NCI-H526 treated with DMSO at 0.1 percent for 48 hours (cell line): ENCODE results near the gene PHF1.

Source experiments
- DNase-seq: peaks from one replicate; lab custom pipeline; 2025; lab: John Stamatoyannopoulos, UW

The PHF1 gene

GRCh38 chr6:33417903-33418689 lies 7.3 kb downstream of the PHF1 start, which contains the start of gene CUTA:
TSS of gene CUTA (minus strand) at chr6:33418107. CDS start at chr6:33418000, 107 bp downstream.
- DNase-seq: peak; percentile 98

- no peak for DNase-seq
Observed at GRCh38 chr6:33418690-33419291, 8.0 kb downstream of the PHF1 start.

DNA sequence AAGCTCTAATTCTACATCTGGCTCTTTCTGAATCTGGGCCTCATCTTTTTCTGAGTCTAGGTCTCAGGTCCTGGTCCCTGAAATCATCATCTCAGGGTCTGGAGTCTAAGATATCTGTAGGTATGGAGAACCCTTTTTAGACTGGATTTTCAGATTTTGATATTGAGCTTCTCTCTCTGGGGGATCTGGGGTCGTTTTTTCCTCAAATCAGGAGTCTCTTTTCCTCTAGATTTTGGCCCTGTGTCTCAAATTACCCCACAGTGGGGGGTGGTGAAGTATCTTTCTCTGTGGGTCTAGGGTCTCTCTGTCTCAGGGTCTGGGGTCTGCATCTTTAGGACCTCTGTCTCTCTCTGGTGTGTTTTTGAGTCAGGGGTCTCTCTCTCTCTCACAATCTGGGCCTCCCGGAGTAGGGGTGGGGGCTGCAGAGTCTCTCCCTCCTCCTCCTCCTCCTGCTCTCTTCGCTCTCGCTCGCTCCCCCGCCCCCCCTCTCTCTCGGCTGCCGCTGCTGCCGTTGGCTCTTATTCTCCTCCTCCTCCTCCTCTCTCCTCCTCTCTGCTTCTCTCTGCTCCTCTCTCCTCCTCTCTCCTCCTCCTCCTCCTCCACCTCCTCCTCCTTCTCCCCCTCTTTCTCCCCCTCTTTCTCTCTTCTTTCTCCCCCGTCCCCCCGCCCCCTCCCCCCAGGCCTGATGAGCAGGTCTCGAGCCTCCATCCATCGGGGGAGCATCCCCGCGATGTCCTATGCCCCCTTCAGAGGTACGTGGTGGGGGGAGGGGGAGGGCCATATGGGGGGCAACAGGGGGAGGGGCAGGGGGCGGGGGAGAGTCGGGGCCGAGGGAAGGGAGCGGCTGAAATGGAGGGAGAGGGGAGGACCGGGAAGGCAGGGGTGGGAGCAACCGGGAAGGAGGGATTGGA lies 9.0 kb downstream of the PHF1 start, which contains the start of gene SYNGAP1:
Gene SYNGAP1 (plus strand): TSS at position 486 of the 911 bp plus-strand sequence. CDS start 200 bp downstream, at position 686.
- peak; percentile 19 for DNase-seq

GRCh38 chr6:33420491-33421343 lies 9.9 kb downstream of the PHF1 start:
- DNase-seq: no peak

DNA sequence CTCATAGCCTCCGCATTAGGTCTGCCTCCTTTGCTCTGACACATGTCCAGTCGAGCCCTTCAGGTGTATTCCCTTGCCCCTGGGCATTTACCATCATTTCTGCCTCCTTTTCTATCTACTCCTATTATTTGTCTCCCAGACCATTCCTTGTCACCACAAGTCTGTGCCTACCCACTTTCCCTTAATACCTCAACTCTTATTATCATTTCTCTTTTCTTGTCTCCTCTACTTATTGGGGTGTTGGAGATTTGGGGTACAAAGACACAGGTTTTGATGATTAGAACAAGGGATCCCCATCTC lies 10.5 kb downstream of the PHF1 start:
- DNase-seq: no peak

GRCh38 chr6:33423777-33424176 lies 13.0 kb downstream of the PHF1 start:
- DNase-seq: no peak

DNA sequence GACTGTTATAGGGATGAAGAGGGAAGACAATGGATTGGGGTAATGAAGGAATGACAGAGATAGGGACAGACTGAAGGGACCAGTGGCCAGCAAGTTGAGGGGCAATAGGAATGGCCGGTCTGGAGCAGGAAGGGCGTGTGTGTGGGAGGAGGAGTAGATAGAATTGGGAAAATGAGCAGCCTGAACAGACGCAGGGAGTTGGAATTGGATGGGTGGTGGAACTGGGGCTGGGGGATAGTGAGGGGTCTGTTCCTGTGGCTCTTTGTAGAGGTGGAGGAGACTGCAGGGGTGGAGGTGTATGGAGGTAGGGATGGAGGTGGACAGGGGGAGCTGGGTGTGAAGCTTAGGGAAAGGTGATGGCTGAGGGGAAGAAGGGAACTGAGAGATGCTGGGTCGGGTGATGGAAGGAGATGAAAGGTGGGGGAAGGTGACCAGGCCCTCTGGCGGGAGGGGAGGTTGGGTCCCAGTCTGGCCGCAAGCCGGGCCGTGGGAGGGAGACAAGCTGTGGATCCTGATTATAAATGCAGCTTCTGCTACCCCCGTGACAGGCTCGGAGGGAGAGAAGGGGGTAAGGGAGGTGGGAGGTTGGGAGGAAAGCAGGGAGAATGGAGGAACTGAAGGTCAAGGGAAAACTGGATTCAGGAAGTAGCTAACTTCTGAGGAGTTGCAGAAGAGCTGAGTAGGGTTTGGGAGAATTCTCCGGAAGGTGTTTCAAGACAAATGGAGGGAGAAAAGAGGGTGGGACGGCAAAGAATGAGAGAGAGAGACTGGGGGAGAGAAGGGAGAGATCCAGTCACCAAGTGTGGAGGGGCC lies 14.2 kb downstream of the PHF1 start:
- DNase-seq: no peak

DNA sequence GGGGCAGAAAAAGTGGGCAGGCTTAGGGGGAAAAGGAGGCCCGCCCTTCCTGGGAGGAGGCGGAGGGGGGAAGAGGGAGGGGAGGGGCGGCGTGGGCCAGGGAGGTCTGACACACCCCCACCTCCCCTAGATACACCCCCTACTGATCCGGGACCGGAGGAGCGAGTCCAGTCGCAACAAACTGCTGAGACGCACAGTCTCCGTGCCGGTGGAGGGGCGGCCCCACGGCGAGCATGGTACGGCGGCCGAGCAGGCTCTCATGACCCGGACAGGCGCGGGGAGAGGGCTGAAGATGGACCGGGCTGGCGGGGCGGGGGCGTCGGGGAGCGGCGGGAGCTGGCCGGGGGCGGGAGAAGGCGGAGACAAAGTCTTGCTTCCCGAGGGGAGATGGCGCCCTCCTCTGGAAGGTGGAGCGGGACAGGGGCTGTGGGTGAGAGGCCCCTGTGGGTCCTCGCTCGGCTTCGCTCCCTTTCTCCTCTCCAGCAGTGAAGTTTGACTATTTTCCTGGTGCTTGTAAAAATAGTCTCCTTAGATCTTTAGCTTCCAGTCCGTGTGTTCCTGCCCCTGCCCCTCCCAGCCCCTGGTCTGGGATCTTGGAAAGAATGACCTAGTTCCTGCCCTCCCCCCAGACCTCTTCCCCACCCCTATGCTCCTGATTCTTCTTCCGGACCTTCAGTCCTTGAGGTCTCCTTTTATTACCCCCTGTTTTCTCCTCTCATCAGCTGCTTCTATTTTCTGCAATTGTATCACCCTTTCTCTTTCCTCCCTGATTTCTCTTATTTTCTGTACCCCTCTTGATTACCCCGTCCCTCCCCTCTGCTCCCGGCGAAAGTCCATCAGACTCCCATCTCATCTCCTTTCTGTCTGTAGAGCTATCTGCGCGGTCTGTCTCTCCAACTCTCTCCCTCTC lies 15.1 kb downstream of the PHF1 start:
- DNase-seq: peak; percentile 78

DNA sequence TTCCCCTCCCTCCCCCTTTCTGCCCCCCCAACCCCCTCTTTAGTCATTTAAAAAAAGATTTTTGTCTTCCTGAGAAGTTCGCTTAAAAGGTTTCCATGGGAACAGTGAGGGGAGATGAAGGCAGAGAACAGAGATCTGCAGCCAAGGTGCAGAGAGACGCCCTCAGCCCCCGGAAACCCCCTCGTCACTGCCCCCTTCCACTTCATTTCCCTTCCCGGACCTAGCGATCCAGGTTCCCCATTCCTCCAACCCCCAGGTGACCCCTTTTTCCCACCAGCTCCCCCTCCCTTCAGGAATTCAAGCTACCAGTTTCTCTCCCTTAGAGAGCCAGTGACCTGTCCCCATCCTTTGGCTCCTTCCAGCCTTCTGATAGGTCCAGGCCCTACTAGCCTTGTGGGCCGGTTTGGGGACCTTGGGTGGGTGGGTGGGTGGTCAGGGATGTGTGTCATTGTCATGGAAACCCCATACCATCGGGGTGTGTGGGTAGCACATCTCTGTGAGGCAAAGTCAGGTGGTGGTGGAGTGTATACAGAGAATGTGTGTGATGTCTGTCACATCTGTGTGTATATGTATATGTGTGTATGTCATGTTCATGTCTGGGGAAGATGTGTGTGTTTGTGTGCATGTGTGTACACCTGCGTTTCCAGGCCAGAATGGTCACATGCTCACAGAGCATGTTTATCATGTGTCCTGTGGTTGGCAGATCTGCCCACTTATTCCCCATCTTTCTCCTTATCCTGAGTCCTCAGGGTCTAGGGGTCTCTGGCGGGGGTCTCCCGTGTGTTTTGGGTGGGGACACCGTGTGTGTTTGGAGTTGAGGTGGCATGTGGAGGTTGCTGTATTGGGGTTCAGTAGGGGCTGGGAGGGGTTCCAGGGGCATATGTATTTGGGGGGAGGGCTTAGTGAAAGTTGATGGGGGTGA lies 16.0 kb downstream of the PHF1 start:
- no peak for DNase-seq

DNA sequence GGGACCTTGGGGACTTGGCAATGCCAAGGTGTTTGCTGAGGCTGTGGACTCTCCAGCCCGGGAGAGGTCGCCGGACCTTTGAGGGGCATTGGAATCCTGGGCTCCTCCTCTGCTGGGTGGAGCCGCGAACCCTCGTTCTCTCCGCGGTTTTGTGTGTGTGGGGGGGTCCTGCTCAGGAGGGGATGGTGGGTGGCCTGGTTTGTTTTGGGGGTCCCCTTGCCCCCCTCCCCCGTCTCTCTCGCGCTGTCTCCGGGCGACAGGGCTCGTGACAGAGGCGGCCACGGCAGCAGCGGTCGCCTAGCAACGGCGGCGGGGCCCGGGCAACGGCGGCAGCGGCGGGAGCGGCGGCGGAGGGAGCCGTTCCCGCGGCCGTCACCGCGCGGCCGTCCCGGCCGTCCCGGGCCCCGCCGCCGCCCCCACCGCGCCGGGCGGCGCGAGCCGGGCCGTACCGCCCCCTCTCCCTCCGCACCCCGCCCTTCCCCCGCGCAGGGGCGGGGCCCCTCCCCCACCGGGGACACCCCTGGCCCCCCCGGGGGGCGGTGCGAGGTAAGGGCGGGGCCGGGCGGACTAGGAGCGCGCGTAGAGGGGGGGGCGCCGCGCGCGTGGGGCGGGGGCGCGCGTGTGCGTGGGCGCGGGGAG lies 16.9 kb downstream of the PHF1 start:
- DNase-seq: no peak

GRCh38 chr6:33428224-33428965 lies 17.6 kb downstream of the PHF1 start:
- DNase-seq: peak; percentile 15

DNA sequence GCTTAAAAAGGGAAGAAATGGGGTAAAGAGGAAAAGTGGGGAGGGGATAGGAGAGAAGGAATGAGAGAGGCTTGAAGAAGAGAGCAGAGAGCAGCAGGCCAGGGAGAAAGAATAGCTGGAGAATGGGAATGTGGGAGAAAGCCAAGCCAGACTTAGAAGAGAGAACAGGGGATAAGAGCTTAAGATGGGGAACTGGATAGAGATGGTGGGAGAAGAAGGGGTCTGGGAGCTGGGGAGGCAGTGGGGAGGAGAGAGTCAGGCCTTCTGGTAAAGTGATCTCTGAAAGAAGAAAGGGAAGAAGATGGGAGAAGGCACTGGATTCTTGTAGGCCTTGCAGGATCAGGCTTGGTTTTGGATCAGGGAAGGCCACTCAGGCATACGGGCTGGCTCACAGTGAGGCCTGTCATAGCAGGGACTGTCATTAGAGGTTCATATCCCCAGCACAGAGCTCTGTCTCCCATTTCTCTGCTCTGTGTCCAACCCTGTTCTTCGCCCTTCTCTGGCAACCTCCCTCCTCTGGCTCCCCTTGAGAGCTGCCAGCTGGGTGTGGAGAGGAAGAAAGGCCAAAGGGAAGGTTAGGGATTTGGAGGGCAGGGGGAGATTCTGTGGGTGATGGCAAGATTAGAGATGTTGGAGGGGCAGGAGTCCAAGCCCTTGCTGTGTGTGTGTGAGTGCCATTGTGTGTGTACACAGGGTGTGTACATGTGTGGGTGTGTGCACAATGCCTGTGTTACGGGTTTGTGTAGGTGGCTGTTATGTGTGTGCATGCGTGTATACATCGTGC lies 18.3 kb downstream of the PHF1 start:
- DNase-seq: no peak

DNA sequence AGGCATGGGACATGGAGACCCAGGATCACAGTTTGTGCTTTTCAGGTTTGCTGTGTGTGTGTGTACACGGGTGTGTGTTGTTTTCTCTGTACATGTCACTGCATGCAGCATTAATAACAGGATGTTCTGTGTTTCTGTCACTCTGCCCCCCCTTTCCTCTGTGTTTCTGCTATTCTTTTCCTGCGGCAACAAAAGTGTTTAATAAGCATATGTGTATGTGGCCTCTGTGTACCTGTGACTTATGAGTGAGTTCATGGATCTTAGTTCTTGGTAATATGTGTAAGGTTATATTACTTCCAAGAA lies 18.9 kb downstream of the PHF1 start:
- no peak for DNase-seq

DNA sequence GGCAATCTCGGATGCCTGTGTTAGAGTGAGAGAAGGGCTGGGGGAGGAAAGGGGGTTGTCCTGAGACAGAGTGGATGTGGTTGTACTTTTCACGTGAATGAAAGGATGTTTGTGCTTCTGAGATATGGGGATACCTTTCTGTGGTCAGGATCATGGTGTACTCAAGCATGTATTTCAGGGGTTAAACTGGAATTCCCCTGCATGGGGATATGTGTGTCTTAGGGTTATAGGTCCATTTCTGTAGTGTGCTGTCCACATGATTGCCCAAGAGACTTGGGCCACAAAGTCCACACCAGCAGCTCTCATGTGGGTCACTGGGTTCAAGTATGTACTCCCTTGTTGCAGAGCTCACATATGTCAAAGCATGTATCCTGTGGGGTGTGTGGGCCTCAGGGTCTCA lies 19.5 kb downstream of the PHF1 start:
- DNase-seq: no peak

- DNase-seq: peak; percentile 23
Observed at GRCh38 chr6:33430991-33431879, 20.4 kb downstream of the PHF1 start.
